ENCODE data around the gene CDC16.
"Not testable (repeated sequence)": the region's sequence is repeated elsewhere in the genome, so short reads cannot be mapped to it uniquely, and the experiment has no call there.

The CDC16 gene

DNA sequence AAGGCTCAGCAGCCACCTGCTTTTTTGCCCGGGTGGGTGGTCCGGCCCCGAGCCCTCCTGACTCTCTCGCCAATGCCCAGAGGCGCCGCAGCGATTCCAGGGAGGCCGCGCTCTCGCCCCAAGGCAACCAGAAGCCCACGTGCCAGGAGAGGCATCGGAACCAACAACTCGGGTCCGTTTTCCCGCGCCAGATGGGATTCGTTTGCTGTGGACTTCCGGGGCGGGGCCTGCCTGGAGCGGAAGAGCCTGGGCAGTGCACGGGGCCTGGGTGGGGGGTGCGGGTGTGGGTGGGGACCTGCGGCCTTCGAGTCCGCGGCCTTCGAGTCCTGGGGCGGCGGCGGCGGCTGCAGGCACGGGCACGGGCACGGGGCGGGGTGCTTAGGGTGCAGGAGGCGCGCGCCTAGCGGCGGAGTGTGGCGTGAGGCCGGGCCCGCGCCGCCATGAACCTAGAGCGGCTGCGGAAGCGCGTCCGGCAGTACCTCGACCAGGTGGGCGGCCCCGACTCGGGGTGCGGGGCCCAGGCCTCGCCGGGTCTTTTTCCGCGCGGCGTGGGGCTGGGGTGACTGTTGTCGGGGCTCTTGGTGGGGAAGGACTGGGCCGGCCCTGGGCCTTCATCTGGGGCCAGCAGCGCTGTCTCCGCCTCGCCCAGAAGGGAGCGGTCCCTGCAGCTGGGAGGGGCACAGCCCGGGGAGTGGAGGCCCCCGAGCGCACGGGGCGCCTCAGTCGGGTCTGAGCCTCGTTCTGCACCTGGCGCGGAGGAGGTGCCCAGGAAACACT, at the start of gene CDC16:
TSS of gene CDC16 (plus strand) at position 253 of the 777 bp plus-strand sequence. CDS start at position 441, 188 bp downstream.
- peak; percentile 94 for DNase-seq (ENCODE audit: low spot score)

GRCh38 chr13:114185182-114185971, 49.3 kb upstream of the CDC16 start:
- DNase-seq (ENCODE audit: low spot score) = no peak

GRCh38 chr13:114194853-114195252, 39.8 kb upstream of the CDC16 start:
- no peak for DNase-seq (ENCODE audit: low spot score)

- DNase-seq (ENCODE audit: low spot score) = no peak
Measured at GRCh38 chr13:114196629-114197028, 38.1 kb upstream of the CDC16 start.

DNA sequence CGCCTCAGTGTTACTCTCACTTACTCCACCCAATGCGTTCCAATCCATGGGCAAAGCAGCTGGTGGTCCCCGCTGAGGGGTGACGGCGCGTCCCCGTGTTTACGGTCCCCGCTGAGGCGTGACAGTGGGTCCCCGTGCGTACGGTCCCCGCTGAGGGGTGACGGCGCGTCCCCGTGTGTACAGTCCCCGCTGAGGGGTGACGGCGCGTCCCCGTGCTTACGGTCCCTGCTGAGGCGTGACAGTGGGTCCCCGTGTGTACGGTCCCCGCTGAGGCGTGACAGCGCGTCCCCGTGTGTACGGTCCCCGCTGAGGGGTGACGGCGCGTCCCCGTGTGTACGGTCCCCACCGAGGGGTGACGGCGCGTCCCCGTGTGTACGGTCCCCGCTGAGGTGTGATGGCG, 36.1 kb upstream of the CDC16 start:
- no peak for DNase-seq (ENCODE audit: low spot score)

- not testable (repeated sequence) for DNase-seq (ENCODE audit: low spot score)
Measured at GRCh38 chr13:114199526-114199925, 35.2 kb upstream of the CDC16 start.

- no peak for DNase-seq (ENCODE audit: low spot score)
Measured at GRCh38 chr13:114199954-114200353, 34.7 kb upstream of the CDC16 start.

GRCh38 chr13:114200399-114200911, 34.2 kb upstream of the CDC16 start:
- DNase-seq (ENCODE audit: low spot score) = no peak

- DNase-seq (ENCODE audit: low spot score) = no peak
Measured at GRCh38 chr13:114202581-114202980, 32.1 kb upstream of the CDC16 start.

DNA sequence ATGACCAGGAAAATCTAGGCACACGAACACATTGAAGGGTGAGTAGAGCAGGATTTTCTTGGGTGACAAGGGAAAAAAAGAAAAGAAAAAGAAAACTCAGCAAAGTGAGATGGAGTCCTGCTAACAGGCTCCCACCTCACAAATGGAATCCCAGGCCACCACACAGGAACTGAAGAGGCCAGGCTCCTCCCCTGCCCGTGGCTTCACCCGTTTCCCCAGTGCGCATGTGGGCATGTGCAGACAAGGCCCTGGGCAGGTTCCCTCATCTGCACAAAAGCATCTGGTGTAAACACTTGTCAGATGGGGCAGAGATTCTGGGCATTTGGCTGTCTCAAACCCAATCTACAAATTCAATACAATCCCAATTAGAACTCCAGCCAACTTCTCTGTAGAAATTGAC, 31.2 kb upstream of the CDC16 start:
- DNase-seq (ENCODE audit: low spot score) = no peak

- no peak for DNase-seq (ENCODE audit: low spot score)
Measured at GRCh38 chr13:114204894-114205293, 29.8 kb upstream of the CDC16 start.

- DNase-seq (ENCODE audit: low spot score) = no peak
Measured at GRCh38 chr13:114208134-114208533, 26.6 kb upstream of the CDC16 start.

DNA sequence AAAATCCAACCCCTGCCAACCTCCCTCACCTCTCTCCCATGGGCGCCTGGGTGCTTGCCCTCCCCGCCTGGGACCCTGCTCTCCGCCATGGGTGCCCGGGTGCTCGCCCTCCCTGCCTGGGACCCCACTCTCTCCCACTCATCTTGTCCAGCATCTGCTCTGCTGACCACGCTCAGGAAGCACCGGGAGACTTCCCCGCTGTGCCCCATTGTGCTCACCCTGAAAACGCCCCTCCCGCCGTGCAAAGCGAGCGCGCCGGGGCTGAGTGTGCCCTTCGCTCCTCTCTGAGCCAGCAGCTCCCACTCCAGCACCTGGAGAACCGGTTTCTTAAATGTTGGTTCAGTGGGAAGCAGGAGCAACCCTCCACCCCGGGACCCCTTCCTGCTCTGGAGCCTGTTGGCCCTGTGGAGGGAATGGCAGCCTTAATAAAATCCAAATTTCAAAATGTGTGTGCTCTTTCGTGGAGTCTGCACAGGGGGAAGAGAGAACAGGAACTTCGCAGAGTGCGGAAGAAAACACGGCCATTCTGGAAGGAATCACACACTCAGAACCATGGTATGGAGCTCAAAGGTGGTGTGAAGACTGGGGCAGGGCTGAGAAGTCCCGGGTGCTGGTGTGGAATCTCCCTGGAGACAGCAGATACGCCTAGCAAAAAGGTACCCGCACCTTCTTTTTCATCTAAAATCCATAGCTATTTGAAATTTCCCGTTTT, 23.1 kb upstream of the CDC16 start:
- no peak for DNase-seq (ENCODE audit: low spot score)

- DNase-seq (ENCODE audit: low spot score) = no peak
Measured at GRCh38 chr13:114212158-114212495, 22.6 kb upstream of the CDC16 start.

DNA sequence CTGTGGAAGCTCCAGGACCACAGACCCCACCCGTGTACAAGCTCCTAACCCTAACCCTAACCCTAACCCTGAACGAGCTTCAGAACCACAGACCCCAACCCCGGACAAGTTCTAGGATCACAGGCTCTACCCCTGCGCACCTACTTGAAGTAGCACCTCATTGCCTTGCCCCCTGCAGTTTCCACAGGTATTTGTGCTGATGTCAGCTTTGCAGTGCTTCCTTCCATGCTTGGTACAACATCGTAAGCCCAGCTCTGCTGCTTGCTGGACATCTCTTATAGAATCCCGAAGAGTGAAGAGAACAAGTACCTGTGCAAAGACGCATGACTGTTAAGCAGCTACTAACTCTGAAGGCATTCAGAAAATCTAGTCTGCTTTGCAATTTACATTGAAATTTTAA, 20.7 kb upstream of the CDC16 start:
- no peak for DNase-seq (ENCODE audit: low spot score)

DNA sequence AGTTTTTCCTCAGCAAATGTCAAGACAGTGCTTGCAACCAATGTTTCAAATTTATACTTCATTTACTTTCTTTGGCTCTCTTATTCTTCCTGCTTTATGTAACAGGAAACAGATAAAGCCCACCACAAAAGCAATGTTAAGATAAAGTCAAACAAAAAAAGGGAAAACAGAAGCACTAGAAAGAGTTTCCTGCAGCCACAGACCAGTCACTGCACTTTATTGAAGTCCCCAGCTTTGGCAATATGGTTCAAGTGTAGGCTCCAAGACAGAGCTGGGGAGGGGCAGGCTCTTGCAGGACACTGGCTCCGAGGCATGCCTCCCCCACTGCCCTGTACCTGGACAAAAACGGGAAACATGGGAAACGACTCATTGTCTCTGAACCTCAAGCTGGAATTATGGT, 15.3 kb upstream of the CDC16 start:
- DNase-seq (ENCODE audit: low spot score) = no peak

DNA sequence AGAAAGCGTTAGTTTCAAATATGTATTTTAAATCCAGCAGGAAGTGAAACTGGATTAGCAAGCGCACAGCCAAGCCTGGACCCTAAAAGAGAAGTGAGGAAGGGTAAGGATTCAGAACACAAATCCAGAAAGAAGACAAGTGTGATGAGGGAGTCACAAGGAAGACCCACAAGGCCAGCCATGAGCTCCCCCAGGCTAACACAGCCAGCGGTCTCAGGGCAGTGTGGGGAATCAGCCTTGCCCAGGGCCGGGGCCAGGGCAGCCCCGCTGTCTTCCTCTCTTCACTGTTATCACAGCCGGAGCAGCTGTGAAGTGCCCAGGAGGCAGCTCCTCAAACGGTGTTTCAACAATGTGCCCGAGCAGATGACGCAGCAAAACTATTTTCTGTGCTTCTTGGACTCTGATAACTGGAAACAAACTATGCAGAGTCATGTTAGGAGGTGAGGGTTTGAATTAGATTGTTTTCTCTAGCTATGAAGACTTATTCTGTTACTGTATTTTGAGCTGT, 12.2 kb upstream of the CDC16 start:
- DNase-seq (ENCODE audit: low spot score) = no peak

- DNase-seq (ENCODE audit: low spot score) = no peak
Measured at GRCh38 chr13:114224201-114224600, 10.5 kb upstream of the CDC16 start.

GRCh38 chr13:114225610-114226009, 9.1 kb upstream of the CDC16 start:
- no peak for DNase-seq (ENCODE audit: low spot score)

GRCh38 chr13:114226088-114226487, 8.6 kb upstream of the CDC16 start:
- DNase-seq (ENCODE audit: low spot score) = no peak

GRCh38 chr13:114226699-114227323, 7.9 kb upstream of the CDC16 start:
- DNase-seq (ENCODE audit: low spot score) = peak; percentile 82

DNA sequence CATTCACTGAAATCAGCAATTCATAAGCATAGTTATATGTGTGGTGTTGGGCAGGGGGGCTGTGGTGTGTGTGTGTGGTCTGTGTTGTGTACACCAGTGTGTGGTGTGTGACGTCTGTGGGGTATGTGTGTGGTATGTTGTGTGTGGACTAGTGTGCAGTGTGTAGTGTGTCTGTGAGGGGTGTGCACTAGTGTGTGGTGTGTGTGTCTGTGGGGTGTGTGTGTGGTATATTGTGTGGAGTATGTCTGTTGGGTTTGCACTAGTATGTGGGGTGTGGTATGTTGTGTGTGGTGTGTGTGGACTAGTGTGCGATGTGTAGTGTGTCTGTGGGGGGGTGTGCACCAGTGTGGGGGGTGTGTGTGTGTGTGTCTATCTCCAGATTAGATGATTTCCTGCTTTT, 7.2 kb upstream of the CDC16 start:
- DNase-seq (ENCODE audit: low spot score) = no peak

Measured in activated CD4-positive, alpha-beta T cell treated with anti-CD3 and anti-CD28 coated beads, Interleukin-2, Interleukin-4, amounts not matched to agents 100 ng/mL and 50 ng/mL, durations not matched to agents 16 hours and 8 hours (primary cell).